Activated CD4-positive, CD25-positive, alpha-beta regulatory T cell treated with anti-CD3 and anti-CD28 coated beads, Interleukin-2, amount 50 U/mL, for 16 hours (primary cell): ENCODE data around the gene MEIOC.

Experiments used
- DNase-seq: peaks from one replicate; pipeline ENCODE4 v3.0.0-alpha.2; 2020; ENCODE audit warnings: low read depth, low spot score

MEIOC gene

DNA sequence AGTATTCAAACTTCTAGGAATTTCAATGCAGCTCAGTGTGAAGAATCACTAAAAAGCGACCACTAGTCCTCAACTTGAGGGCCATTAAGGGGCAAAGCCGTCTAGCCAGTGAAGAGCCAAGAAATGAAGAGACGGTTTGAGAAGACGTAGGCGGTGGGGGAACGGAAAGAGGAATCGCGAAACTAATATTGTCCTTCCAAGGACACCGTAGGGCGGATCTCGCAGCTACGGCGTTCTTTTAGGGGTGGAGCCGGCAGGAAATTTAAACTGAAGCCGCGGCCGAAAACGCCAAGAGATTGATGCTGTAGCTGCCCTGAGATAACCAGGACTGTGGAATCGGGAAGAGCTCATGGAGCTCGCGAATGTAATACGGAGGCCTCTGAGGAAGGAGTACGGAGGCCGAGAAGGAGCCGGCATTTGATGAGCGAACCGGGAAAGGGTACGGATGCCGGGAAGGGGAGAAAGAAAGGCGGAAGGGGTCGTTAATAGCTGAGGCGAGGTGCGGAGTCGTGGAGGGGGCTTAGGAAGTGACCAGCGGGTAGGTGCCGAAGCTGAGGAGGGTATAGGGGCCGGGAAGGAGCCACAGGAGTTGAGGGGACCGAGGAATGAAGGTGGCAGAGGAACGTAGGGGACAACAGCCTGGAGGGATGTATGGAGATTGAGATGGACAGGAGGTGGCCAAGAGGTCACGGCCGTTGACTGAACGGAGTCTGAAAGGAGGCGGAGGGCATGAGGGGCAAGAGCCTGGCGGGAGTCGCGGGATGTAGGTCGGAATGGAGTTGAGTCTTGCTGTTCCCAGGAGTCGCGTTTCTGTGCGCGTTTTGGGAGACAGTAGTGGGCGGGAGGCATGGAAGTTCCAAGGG lies 52.4 kb downstream of the MEIOC start, which contains the start of gene DBF4B:
DBF4B (plus strand) TSS at position 265 of the 863 bp plus-strand sequence; CDS start at position 421, 156 bp downstream.
- DNase-seq = peak; percentile 72

DNA sequence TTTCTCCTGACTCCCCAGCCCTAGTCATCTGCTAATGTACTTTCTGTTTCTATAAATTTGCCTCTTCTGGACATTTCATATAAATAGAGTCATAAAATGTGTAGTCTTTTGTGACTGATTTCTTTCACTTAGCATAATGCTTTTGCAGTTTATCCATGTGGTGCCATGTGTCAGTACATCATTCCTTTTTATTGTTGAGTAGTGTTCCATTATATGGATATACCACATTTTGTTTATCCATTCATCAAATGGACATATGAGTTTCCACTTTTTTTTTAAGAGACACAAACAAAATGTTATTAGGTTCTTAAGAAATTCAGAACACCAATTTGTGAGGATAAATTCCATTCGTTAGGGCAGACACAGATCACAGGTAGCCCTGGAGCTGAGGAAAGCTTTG lies 63.2 kb downstream of the MEIOC start:
- DNase-seq = no peak

DNA sequence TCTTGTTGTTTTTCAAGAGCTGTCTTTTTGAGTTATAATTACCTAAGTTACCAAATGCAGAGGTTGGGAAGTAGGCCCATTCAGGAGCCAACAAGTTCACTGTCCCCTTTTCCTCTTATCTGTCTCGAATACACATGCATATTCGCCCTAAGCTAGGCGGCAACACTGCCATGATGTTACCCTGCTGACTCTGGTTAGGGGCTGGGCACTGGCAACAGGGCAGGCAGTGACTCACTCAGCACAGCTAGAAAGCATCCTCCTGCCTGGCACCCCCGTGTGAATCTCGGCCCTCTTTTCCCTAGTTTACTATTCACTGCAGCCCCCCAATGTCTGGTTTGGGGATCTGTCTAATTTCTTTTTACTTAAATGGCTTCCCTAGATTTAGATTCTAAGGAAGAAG lies 66.0 kb downstream of the MEIOC start:
- DNase-seq = no peak
